Peyer's patch (tissue), 4 donors: Measurements from ENCODE around the gene OCRL.

ENCODE experiments used
- POLR2A ChIP-seq, 2 donors: fragments of 450-650 bp; IDR thresholded peaks; one replicate each; pipeline ENCODE4 v1.5.1; 2017; ENCODE audit warnings: antibody characterized with exemption in 2 of 2, mild to moderate bottlenecking in 2 of 2, moderate library complexity in 2 of 2
- TF ChIP-seq, protein P1 (sequence below), 6 experiments: fragments of 450-650 bp in 4 of 6; fragments of 200-600 bp in 2 of 6; sonication (generic) in 1 of 6; IDR thresholded peaks; one replicate each; pipeline ENCODE4 v1.5.1; 2017 to 2019; ENCODE audit warnings: antibody characterized with exemption in 6 of 6, mild to moderate bottlenecking in 3 of 6, moderate library complexity in 1 of 6

DNA sequence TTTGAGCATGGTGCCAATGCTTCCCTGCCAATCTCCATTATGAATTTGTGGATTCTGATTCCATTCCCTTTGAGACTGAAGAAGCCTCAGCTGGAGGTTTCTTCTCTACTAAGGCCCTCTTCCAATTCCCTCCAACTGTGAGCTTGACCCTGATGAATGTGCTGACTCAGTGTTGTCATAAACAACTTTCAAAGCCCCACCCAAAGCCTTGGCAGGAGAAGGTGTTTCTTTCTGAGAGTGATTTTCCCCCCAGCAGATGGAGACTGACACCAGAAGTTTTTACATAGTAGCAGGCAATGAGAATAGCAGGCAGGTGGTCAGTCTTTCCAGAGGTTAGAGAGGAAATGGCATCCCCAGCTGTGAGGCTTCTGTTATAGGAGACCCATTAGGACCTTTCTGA lies 53.1 kb downstream of the OCRL start:
- TF ChIP-seq, protein P1, sequence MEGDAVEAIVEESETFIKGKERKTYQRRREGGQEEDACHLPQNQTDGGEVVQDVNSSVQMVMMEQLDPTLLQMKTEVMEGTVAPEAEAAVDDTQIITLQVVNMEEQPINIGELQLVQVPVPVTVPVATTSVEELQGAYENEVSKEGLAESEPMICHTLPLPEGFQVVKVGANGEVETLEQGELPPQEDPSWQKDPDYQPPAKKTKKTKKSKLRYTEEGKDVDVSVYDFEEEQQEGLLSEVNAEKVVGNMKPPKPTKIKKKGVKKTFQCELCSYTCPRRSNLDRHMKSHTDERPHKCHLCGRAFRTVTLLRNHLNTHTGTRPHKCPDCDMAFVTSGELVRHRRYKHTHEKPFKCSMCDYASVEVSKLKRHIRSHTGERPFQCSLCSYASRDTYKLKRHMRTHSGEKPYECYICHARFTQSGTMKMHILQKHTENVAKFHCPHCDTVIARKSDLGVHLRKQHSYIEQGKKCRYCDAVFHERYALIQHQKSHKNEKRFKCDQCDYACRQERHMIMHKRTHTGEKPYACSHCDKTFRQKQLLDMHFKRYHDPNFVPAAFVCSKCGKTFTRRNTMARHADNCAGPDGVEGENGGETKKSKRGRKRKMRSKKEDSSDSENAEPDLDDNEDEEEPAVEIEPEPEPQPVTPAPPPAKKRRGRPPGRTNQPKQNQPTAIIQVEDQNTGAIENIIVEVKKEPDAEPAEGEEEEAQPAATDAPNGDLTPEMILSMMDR (IDR thresholded peaks at IDR 0.05): no peak
- no peak for TF ChIP-seq POLR2A (IDR thresholded peaks at IDR 0.05)
